ENCODE measurements around the gene PPRC1.

PPRC1 gene

GRCh38 chr10:102132563-102133372, at the start of gene PPRC1:
PPRC1 (plus strand) TSS chr10:102133040; CDS start chr10:102133069, 29 bp downstream.
- DNase-seq (ENCODE audit: low spot score) = peak; percentile 97

GRCh38 chr10:102083541-102083940, 49.3 kb upstream of the PPRC1 start:
- DNase-seq (ENCODE audit: low spot score) = no peak

GRCh38 chr10:102085336-102085735, 47.5 kb upstream of the PPRC1 start:
- DNase-seq (ENCODE audit: low spot score) = no peak

GRCh38 chr10:102086196-102086595, 46.6 kb upstream of the PPRC1 start:
- no peak for DNase-seq (ENCODE audit: low spot score)

- no peak for DNase-seq (ENCODE audit: low spot score)
These were observed 42.1 kb upstream of the PPRC1 start for GRCh38 chr10:102090772-102091171.

- no peak for DNase-seq (ENCODE audit: low spot score)
These were observed 36.4 kb upstream of the PPRC1 start for GRCh38 chr10:102096449-102096848.

GRCh38 chr10:102101152-102101551, 31.7 kb upstream of the PPRC1 start:
- DNase-seq (ENCODE audit: low spot score) = no peak

- no peak for DNase-seq (ENCODE audit: low spot score)
These were observed 30.4 kb upstream of the PPRC1 start for GRCh38 chr10:102102421-102102820.

GRCh38 chr10:102106998-102107397, 25.8 kb upstream of the PPRC1 start:
- DNase-seq (ENCODE audit: low spot score) = no peak

- no peak for DNase-seq (ENCODE audit: low spot score)
These were observed 23.4 kb upstream of the PPRC1 start for GRCh38 chr10:102109166-102110116.

- DNase-seq (ENCODE audit: low spot score) = no peak
These were observed 21.6 kb upstream of the PPRC1 start for GRCh38 chr10:102111276-102111675.

GRCh38 chr10:102112210-102112817, 20.5 kb upstream of the PPRC1 start:
- DNase-seq (ENCODE audit: low spot score) = no peak

- no peak for DNase-seq (ENCODE audit: low spot score)
These were observed 19.4 kb upstream of the PPRC1 start for GRCh38 chr10:102113261-102113955.

GRCh38 chr10:102113956-102114857, 18.6 kb upstream of the PPRC1 start:
- no peak for DNase-seq (ENCODE audit: low spot score)

- DNase-seq (ENCODE audit: low spot score) = peak; percentile 92
These were observed 17.8 kb upstream of the PPRC1 start for GRCh38 chr10:102114861-102115618.

- DNase-seq (ENCODE audit: low spot score) = no peak
These were observed 17.1 kb upstream of the PPRC1 start for GRCh38 chr10:102115775-102116174.

- DNase-seq (ENCODE audit: low spot score) = no peak
These were observed 16.2 kb upstream of the PPRC1 start for GRCh38 chr10:102116656-102117055.

- DNase-seq (ENCODE audit: low spot score) = peak; percentile 89
These were observed 15.3 kb upstream of the PPRC1 start for GRCh38 chr10:102117391-102118159.

- no peak for DNase-seq (ENCODE audit: low spot score)
These were observed 14.0 kb upstream of the PPRC1 start for GRCh38 chr10:102118867-102119266.
